HT1080 (cell line): ENCODE measurements around the gene ECHS1. TPM values are rescaled to one million over a fixed set of nuclear protein-coding genes. Genes with fewer than 3 reads are reported as not detected.

Experiments used
- DNase-seq: peaks from one replicate; pipeline ENCODE4 v3.0.0-alpha.2; 2015; ENCODE audit warnings: low read depth
- total RNA-seq: library from RNA; depleted of rRNA; stranded (reverse); fragments of >200 nt; shearing (Covaris generic); gene quantifications from 2 replicates; pipeline ENCODE4 v1.2.3, GENCODE V29; 2014

ECHS1 gene
- total RNA-seq, 1 experiment from 2014 or later: 107 TPM

GRCh38 chr10:133343558-133343957 is 29.6 kb downstream of the ECHS1 start:
- peak; percentile 34 for DNase-seq

- no peak for DNase-seq
Measured at GRCh38 chr10:133342942-133343341, 30.2 kb downstream of the ECHS1 start.

DNA sequence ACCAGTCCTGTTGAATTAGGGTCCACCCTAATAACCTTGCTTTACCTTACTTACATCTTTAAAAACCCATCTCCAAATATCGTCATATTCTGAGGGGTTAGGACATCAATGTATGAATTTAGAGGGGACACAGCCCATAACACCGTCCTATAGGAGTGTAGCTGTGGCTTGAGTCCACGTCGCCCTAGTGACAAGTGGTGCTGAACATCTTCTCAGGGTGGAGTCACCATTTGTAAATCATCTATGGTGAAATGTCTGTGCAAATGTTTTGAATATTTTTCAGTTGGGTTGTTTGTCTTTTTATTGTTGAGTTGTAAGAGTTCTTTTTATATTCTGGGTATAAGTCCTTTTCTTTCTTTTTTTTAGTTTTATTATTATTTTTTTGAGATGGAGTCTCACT is 31.2 kb downstream of the ECHS1 start:
- no peak for DNase-seq

DNA sequence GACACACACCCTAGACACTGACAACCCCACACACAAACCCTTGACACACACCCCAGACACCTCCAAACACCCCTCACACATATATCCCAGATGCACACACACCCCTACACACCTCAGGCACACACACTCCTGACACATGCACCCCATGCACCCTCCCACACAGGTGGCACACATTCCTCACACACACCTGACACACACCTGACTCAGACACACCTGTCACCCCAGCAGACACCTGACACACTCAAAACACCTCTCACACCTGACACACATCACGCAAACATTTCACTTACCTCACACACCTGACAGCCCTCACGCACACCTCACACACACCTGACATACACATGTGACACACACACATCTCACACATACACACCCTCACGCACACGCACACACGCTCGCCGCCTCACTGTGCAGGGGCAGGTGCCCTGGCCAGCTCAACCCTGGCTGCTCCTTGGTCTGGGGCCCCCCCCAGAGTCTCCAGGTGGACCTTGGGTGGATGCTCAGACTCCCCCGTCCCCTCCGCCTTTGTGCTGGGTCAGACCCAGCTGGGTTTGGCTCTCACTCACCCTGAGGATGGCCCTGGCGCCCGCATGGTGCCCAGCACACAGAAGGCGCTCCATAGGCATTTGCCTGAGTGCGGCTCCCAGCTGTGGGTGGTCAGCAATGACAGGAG is 33.3 kb downstream of the ECHS1 start:
- DNase-seq: no peak

DNA sequence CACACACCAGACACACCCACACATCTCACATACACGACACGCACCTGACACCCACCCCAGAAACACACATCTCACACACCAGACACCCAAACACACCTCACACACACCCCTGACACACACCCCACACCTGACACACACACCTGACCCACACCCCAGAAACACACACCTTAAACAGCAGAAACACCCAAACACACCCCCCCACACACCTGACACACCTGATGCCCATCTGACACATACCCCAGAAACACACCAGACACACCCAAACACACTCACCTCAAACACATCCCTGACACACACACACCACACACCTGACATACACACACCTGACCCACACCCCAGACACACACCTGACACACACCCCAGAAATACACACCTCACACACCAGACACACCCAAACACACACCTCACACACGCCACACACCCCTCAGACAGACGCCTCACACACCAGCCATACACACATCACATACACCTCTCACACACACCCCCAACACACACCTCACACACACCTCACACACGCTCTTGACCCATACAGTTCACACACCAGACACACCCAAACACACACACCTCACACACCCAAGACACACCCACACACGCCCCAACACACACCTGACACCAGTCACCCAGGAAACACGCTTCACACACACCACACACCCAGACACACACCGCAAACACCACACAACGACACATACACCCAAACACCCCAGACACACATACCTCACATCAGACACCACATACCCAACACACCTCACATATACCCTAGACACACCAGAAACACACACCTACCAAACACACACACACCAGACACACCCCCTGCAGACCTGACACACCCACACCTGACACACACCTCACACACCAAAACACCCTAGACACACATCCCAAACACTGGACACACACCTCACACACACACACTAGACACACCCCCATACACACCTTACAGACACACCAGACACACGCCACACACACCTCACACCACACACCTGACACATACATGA is 34.8 kb downstream of the ECHS1 start:
- DNase-seq: no peak

- DNase-seq: no peak
Measured at GRCh38 chr10:133337370-133337725, 35.8 kb downstream of the ECHS1 start.

DNA sequence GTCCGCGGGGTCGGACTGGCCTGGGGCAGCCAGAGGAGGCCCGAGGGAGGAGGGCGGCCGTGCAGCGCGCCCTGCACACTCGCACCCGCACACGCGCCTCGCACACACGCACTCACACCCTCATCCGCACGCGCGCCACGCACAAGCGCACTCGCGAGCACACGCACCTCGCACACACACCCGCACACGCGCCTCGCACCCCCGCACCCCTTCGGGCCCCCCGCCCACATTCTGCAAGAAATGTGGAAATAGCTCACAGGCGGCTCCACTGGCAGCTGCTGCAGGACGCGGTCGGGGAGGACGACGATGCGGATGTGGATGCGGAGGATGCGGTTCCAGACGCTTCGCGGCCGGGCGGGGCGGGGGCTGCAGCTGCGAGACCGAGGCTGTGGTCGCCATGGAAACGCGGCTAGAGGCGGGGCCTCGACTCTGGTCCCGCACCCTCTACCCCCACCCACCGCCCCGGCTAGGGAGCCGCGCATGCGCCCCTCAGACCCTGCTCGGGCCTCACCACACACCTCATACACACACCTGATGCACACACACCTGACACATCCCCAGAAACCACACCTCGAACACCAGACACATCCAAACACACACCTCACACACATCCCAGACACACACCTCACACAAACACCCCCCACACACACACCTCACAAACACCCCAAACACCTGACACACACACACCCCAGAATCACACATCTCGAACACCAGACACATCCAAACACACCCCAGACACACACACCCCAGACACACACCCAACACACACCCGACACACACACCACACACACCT is 36.4 kb downstream of the ECHS1 start, which contains the start of gene CALY:
CALY (minus strand) TSS at position 320 of the 793 bp plus-strand sequence. CDS start 7,907 bp downstream, outside the sequence.
- no peak for DNase-seq

DNA sequence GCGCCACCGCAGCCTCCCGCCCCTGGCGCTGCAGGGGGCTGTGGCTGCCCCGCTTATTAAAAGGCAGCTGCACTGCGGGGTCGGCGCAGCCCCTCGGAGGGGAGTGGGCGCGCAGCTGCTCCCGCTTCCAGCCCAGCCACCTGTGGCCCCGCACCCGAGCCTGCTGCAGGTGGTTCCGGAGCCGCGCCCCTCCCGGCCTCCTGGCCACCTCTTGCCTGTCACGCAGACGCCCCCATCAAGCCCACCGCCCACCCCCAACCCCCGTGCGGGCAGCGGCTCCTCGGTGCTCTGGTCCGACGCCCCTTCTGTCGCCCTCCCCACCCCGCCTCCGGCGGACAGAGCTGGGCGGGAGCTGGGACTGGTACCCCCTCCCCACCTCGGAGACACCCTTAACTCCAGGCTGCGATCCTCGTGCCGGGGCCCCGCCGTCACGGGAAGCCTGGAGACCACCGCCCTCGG is 37.0 kb downstream of the ECHS1 start:
- no peak for DNase-seq

GRCh38 chr10:133335246-133336117 is 37.7 kb downstream of the ECHS1 start:
- no peak for DNase-seq

GRCh38 chr10:133334503-133335245 is 38.5 kb downstream of the ECHS1 start:
- no peak for DNase-seq

DNA sequence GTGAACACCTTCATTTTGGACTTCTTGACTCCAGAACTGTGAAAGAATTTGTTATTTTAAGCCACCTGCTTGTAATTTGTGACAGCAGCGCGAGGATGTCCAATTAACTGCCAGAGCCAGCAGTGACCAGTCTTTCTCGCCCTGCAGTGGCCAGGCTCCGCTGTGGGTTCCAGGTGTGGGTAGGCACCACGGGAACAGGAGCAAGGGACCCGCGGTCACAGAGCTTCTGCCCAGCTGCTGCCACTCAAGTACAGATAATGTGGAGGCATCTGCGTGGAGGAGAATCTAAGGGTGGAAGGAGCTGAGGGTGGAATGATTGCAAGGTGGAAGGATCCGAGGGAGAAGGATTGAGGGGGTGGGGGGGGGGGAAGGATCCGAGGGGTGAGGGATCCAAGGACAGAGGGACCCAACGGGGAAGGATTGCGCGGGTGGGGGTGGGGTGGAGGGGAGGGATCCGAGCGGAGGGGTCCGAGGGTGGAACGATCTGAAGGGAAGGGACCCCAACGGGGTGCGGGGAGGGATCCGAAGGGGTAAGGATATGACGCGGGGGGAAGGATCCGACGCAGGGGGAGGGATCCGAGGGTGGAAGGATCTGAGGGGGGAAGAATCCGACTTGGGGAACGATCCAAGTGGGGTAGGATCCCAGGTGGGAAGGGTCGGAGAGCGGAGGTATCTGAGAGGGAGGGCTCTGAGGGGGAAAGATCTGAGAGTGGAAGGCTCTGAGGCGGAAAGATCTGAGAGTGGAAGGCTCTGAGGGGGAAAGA is 40.0 kb downstream of the ECHS1 start:
- no peak for DNase-seq

DNA sequence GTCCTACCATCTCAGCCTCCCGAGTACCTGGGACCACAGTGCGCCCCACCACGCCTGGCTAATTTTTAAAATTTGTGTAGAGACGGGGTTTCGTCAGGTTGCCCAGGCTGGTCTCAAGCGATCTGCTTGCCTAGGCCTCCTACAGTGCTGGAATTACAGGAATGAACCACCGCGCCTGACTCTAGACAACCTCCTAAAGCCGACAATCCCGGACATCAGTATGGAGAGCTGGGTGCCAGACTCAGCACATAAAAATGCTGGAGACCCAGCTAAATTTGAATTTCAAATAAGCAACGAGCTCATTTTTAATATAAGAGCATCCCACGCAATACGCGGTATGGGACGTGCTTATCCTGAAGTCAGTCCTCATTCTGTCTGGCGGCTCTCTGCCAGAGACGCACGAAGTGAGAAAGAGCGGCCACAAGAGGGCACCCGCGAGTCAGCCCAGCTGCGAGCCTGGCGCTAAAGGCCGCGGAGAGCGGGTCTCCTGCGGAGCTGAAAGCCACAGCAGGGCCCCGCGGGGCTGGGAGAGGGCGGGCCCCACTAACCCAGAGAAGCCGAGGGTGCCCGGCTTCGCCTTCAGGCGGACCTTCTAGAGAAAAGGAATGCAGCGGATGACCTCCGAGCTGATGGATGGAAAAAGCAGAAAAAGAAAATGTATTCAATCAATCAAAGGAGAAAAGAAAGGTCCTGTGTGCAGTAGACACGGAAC is 43.5 kb downstream of the ECHS1 start:
- peak; percentile 78 for DNase-seq

DNA sequence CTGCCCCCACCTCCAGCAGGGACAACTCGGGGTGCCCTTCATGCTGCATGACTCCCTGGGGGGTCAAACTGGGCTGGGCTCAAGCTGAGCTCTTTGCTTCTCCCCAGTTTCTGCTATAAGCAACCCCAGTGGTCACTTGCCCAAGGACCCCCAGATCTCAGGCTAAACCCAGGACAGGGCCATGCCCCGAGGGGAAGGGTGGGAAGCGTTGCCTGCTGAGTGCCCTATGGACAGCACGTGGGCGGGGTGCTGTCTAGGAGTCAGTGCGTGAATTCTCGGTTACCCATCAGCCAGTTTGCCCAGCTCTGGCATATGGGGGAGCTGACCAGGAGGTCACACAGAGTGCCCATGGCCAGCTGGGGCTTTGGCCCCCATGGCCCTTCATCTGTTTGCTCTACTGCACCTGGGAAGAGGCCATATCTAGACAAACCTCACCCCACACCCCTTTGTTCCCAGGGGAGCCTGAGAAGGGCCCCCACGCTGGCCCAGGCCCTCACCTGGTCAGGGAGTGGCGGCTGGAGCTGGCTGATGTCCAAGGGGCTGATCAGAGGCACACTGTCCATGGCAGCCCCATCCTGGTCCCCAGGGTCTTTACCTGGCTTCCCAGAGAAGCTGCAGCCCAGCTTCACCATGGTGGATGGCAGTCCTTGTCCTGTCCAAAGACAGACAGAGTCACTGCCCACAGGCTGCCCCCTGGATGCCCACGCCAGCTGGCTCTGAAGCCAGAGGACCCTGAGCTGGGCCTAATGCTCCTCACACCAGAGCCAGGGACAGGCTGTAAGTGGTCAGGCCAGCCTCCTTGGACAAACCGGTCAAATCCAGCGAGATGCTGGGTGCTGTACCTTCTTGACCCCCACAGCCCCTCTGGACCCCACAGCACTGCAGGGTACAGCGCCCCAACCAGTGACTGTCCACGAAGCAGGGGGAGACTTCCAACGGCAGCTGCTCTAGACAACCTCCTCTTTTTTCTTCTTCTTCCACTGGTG is 44.5 kb downstream of the ECHS1 start:
- DNase-seq: no peak

- peak; percentile 38 for DNase-seq
Measured at GRCh38 chr10:133327651-133328357, 45.4 kb downstream of the ECHS1 start.

- no peak for DNase-seq
Measured at GRCh38 chr10:133326745-133327650, 46.2 kb downstream of the ECHS1 start.

GRCh38 chr10:133326223-133326551 is 47.0 kb downstream of the ECHS1 start:
- DNase-seq: no peak
